ENCODE results near the gene GHITM.

GHITM gene

GRCh38 chr10:84201244-84201606 is 61.9 kb downstream of the GHITM start:
- no peak for DNase-seq (ENCODE audit: low read depth)

GRCh38 chr10:84201682-84202081 is 62.4 kb downstream of the GHITM start:
- DNase-seq (ENCODE audit: low read depth): no peak

- DNase-seq (ENCODE audit: low read depth): no peak
Observed at GRCh38 chr10:84202349-84202748, 63.0 kb downstream of the GHITM start.
